ENCODE measurements around the gene EDIL3. TPM values are rescaled to one million over a fixed set of nuclear protein-coding genes. Genes with fewer than 3 reads are reported as not detected.

EDIL3 gene
- total RNA-seq, 4 donors from 2014 or later: 15.1 to 60.0 (median 28.4) TPM

GRCh38 chr5:84378961-84379360 is 5.7 kb downstream of the EDIL3 start:
- Histone ChIP-seq H3K4me3 (no peak overlapping the region), H3K27ac (no peak overlapping the region), H3K9me3 (no peaks in the 10 kb centered on the region), H3K4me1 (no peaks in the 10 kb centered on the region), H3K27me3 (no peaks in the 10 kb centered on the region), H3K36me3 (no peaks in the 10 kb centered on the region)
- TF ChIP-seq CTCF (IDR thresholded peaks at IDR 0.05) (no peak), POLR2A (IDR thresholded peaks at IDR 0.05) (no peak)
- DNase-seq: no peak
- intact Hi-C loops (cut with DNase I; ENCODE audit: low total_unique reads): no loop called here

GRCh38 chr5:84378420-84378819 is 6.3 kb downstream of the EDIL3 start:
- Histone ChIP-seq H3K4me1 (no peaks in the 10 kb centered on the region), H3K4me3 (no peak overlapping the region), H3K27ac (no peak overlapping the region), H3K27me3 (no peaks in the 10 kb centered on the region), H3K9me3 (no peaks in the 10 kb centered on the region), H3K36me3 (no peaks in the 10 kb centered on the region)
- no peak for TF ChIP-seq POLR2A (IDR thresholded peaks at IDR 0.05)
- TF ChIP-seq CTCF (IDR thresholded peaks at IDR 0.05): no peak
- DNase-seq: no peak
- intact Hi-C loops (cut with DNase I; ENCODE audit: low total_unique reads): no loop called here

- no peaks in the 10 kb centered on the region for H3K27me3 ChIP-seq
- no peak overlapping the region for H3K27ac ChIP-seq
- DNase-seq: no peak
- no peaks in the 10 kb centered on the region for H3K36me3 ChIP-seq
- intact Hi-C loops (cut with DNase I; ENCODE audit: low total_unique reads): no loop called here
- TF ChIP-seq CTCF (IDR thresholded peaks at IDR 0.05) (no peak), POLR2A (IDR thresholded peaks at IDR 0.05) (no peak)
- no peak overlapping the region for H3K4me3 ChIP-seq
- H3K4me1 ChIP-seq: no peaks in the 10 kb centered on the region
- no peaks in the 10 kb centered on the region for H3K9me3 ChIP-seq
Measured at GRCh38 chr5:84376346-84376745, 8.3 kb downstream of the EDIL3 start.

- H3K27ac ChIP-seq: no peak overlapping the region
- no peak overlapping the region for H3K4me3 ChIP-seq
- no peaks in the 10 kb centered on the region for H3K4me1 ChIP-seq
- no peak for TF ChIP-seq CTCF (IDR thresholded peaks at IDR 0.05)
- TF ChIP-seq POLR2A (IDR thresholded peaks at IDR 0.05): no peak
- intact Hi-C loops (cut with DNase I; ENCODE audit: low total_unique reads): no loop called here
- H3K9me3 ChIP-seq: no peaks in the 10 kb centered on the region
- H3K27me3 ChIP-seq: no peaks in the 10 kb centered on the region
- DNase-seq: no peak
- no peaks in the 10 kb centered on the region for H3K36me3 ChIP-seq
Measured at GRCh38 chr5:84374568-84374967, 10.1 kb downstream of the EDIL3 start.

GRCh38 chr5:84373506-84373905 is 11.2 kb downstream of the EDIL3 start:
- Histone ChIP-seq H3K4me1 (no peaks in the 10 kb centered on the region), H3K27ac (no peak overlapping the region), H3K4me3 (no peak overlapping the region), H3K36me3 (no peaks in the 10 kb centered on the region), H3K9me3 (no peaks in the 10 kb centered on the region), H3K27me3 (no peaks in the 10 kb centered on the region)
- TF ChIP-seq POLR2A (IDR thresholded peaks at IDR 0.05): no peak
- TF ChIP-seq CTCF (IDR thresholded peaks at IDR 0.05): no peak
- intact Hi-C loops (cut with DNase I; ENCODE audit: low total_unique reads): no loop called here
- DNase-seq: no peak
